ENCODE data around the gene CFAP300.

Gene CFAP300

DNA sequence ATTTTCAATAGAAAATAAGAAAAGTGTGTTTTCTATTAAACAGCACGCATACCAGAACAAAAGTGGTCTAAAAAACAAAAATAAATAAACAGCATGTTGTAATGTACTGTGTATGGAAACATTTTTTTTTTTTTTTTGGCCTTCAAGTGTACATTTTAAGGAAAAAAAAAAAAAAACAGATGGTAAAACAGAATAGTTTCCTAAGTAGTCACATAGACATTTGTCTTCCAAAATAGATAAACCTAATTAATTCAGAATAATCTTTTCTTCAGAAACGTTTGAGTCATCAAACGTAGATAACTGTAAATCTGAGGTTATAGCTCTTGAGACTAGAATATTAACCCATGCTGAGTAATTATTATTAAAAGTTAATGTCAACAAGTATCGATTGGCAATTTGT, 396 bp upstream of the CFAP300 start:
- TF ChIP-seq, protein P1, sequence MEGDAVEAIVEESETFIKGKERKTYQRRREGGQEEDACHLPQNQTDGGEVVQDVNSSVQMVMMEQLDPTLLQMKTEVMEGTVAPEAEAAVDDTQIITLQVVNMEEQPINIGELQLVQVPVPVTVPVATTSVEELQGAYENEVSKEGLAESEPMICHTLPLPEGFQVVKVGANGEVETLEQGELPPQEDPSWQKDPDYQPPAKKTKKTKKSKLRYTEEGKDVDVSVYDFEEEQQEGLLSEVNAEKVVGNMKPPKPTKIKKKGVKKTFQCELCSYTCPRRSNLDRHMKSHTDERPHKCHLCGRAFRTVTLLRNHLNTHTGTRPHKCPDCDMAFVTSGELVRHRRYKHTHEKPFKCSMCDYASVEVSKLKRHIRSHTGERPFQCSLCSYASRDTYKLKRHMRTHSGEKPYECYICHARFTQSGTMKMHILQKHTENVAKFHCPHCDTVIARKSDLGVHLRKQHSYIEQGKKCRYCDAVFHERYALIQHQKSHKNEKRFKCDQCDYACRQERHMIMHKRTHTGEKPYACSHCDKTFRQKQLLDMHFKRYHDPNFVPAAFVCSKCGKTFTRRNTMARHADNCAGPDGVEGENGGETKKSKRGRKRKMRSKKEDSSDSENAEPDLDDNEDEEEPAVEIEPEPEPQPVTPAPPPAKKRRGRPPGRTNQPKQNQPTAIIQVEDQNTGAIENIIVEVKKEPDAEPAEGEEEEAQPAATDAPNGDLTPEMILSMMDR (IDR thresholded peaks at IDR 0.05; ENCODE audit: borderline replicate concordance, insufficient read depth, low read depth, low read length), result no peak
- no peak overlapping the region for H3K4me3 ChIP-seq (ENCODE audit: low read depth, low read length)

GRCh38 chr11:102050927-102051575, 3.8 kb downstream of the CFAP300 start:
- TF ChIP-seq, protein P1 (IDR thresholded peaks at IDR 0.05; ENCODE audit: borderline replicate concordance, insufficient read depth, low read depth, low read length), result no peak
- H3K4me3 ChIP-seq (ENCODE audit: low read depth, low read length), result no peak overlapping the region

DNA sequence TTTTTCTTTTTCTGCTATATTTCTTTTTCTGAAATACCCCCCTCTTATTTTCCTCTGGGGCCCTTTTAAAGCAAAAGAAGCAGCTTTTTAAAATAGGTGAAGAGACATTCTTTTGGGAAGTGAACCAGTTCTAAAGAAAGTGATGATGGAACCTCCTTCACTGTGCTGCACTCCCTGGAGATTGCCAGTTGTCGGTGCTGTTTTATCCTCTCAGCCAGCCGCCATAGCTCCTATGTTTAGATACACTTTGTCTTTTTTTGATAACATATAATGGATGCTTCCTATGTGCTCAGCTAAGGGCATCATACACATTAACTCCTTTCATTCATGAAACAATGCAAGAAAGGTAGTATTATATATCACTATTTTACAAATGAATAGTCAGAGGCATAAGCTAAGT, 14.0 kb downstream of the CFAP300 start:
- TF ChIP-seq, protein P1 (IDR thresholded peaks at IDR 0.05; ENCODE audit: borderline replicate concordance, insufficient read depth, low read depth, low read length), result no peak
- H3K4me3 ChIP-seq (ENCODE audit: low read depth, low read length), result no peak overlapping the region

- TF ChIP-seq, protein P1 (IDR thresholded peaks at IDR 0.05; ENCODE audit: borderline replicate concordance, insufficient read depth, low read depth, low read length), result no peak
- H3K4me3 ChIP-seq (ENCODE audit: low read depth, low read length), result no peak overlapping the region
Measured at GRCh38 chr11:102062106-102062505, 14.9 kb downstream of the CFAP300 start.

DNA sequence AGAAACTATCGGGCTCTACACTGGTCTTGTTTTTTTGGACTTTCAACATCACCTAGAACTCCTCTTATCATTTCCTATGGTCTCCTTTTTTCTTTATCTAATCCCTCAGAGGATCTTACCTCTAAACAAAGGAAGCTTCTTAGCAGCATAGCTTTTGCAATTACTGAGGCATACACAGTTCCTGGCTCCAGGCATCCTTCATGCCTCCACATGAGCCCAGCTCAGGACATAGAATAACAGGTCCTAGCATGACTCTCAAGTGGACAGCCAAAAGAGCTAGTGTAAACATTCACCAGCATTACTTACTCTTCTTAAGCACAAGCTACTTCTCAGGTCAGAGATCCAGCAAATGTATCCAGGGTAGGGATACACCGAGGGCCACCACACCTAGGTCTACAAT, 17.1 kb downstream of the CFAP300 start:
- TF ChIP-seq, protein P1 (IDR thresholded peaks at IDR 0.05; ENCODE audit: borderline replicate concordance, insufficient read depth, low read depth, low read length), result no peak
- no peak overlapping the region for H3K4me3 ChIP-seq (ENCODE audit: low read depth, low read length)

DNA sequence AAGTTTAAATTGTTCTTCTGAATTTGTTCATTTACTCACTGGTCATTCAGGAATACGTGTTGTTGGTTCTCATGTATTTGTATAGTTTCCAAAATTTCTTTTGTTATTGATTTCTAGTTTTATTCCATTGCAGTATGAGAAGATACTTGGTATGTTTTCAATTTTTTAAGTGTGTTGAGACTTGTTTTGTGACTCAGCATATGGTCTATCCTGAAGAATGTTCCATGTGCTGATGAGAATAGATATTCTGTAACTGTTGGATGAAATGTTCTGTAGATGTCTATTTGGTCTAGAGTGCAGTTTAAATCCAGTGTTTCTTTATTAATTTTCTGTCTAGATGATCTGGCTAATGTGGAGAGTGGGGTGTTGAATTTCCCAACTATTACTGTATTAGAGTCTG, 23.5 kb downstream of the CFAP300 start:
- H3K4me3 ChIP-seq (ENCODE audit: low read depth, low read length), result no peak overlapping the region
- TF ChIP-seq, protein P1 (IDR thresholded peaks at IDR 0.05; ENCODE audit: borderline replicate concordance, insufficient read depth, low read depth, low read length), result no peak
